Endodermal cell (in vitro differentiated cells): ENCODE data around the gene INPP4A. TPM values are rescaled to one million over a fixed set of nuclear protein-coding genes. Genes with fewer than 3 reads are reported as not detected.

Experiments used
- DNase-seq: peaks from one replicate; pipeline ENCODE4 v3.0.0-alpha.2; 2017
- H3K27ac ChIP-seq: 2 replicates; pipeline ENCODE4 v1.5.1; 2013; ENCODE audit warnings: mild to moderate bottlenecking, low read depth, low read length, moderate library complexity
- H3K27me3 ChIP-seq: 2 replicates; pipeline ENCODE4 v1.6.1; 2013; ENCODE audit warnings: mild to moderate bottlenecking, low read length, moderate library complexity; ENCODE audit not compliant: insufficient read depth, control insufficient read depth, poor library complexity, severe bottlenecking
- H3K36me3 ChIP-seq: 2 replicates; pipeline ENCODE4 v1.7.0; 2013; ENCODE audit warnings: mild to moderate bottlenecking, low read length, moderate library complexity; ENCODE audit not compliant: control insufficient read depth, insufficient read depth
- H3K4me1 ChIP-seq: one replicate; pipeline ENCODE4 v1.7.0; 2013; ENCODE audit warnings: low read length; ENCODE audit not compliant: control insufficient read depth, insufficient read depth
- H3K4me3 ChIP-seq: 2 replicates; pipeline ENCODE4 v1.5.1; 2013; ENCODE audit warnings: mild to moderate bottlenecking, low read length, moderate library complexity
- H3K9ac ChIP-seq: 2 replicates; pipeline ENCODE4 v1.6.1; 2013; ENCODE audit warnings: mild to moderate bottlenecking, low read length, moderate library complexity; ENCODE audit not compliant: poor library complexity, severe bottlenecking; ENCODE audit errors: extremely low read depth
- H3K9me3 ChIP-seq: 2 replicates; pipeline ENCODE4 v1.6.1; 2013; ENCODE audit warnings: mild to moderate bottlenecking, low read length, moderate library complexity; ENCODE audit not compliant: control insufficient read depth
- H3K27ac Mint-ChIP-seq: 2 replicates; pipeline ENCODE4 v1.8.0; 2020; ENCODE audit warnings: mixed read lengths
- H3K27me3 Mint-ChIP-seq: 2 replicates; pipeline ENCODE4 v1.8.0; 2021; ENCODE audit warnings: mild to moderate bottlenecking, mixed read lengths; ENCODE audit not compliant: insufficient read depth
- H3K36me3 Mint-ChIP-seq: 2 replicates; pipeline ENCODE4 v1.8.0; 2020; ENCODE audit warnings: low read depth, mixed read lengths
- H3K4me1 Mint-ChIP-seq: 2 replicates; pipeline ENCODE4 v1.8.0; 2020; ENCODE audit warnings: mixed read lengths
- H3K4me3 Mint-ChIP-seq: 2 replicates; pipeline ENCODE4 v1.8.0; 2020; ENCODE audit warnings: mild to moderate bottlenecking, moderate library complexity, mixed read lengths
- H3K9me3 Mint-ChIP-seq: 2 replicates; pipeline ENCODE4 v1.8.0; 2020; ENCODE audit warnings: mild to moderate bottlenecking, mixed read lengths
- WGBS, 2 experiments: methylation state at CpG; one replicate each; pipeline versions ENCODE4 v1.1.5 to v1.1.7; 2013; ENCODE audit warnings: missing lambda C conversion rate in 2 of 2, mixed read lengths in 1 of 2; ENCODE audit not compliant: insufficient coverage in 1 of 2, insufficient read length in 1 of 2; 5-methylcytosine and 5-hydroxymethylcytosine counted together
- total RNA-seq, 2 donors: library from RNA; stranded (reverse); fragmentation: NEBNext Ultra II Directional in 1 of 2; extraction: Animal tissue kit (Norgen Biotek cat#: 25700) in 1 of 2; gene quantifications; 2 replicates in 1 of 2; 3 replicates in 1 of 2; pipeline ENCODE4 v1.2.1, GENCODE V29; 2021
- TF ChIP-seq, protein P1 (sequence below): fragments of 200-600 bp; sonication (generic); conservative IDR thresholded peaks from 2 replicates; pipeline ENCODE4 v1.5.0; 2021; ENCODE audit warnings: antibody characterized with exemption, mild to moderate bottlenecking

The INPP4A gene
- total RNA-seq, 2 donors from 2014 or later = 84.9 to 94.2 TPM

DNA sequence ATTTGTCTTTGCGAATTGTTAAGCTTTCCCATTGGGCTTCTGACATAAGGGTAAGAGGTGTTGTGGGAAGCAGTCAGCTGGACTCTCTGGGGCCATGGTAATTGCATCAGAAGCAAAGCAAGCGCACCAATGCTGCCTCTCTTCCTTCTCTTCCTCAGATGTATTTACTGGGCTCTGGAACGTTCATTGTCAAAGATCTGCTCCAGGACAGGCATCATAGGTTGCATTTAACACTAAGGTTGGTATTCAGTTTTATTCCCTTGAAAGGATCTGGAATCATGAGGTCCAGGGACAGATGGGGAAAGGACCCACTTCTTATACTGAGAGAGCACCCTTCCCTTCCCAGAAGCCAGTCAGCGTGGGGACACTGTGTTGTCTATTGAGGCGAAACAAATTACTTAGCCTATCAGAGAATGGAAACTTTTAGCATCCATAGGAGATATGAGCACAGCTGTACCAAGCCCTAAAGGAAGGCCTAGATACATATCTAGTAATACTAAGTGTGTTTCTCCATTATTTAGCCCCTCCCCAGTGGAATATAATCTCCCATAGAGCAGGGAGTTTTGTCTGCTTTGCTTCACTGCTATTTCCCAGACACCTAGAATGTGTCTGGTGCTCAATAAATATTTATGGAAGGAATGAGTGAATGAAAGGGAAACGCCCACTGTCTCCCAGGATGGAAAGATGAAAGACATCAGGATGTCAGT is 91.5 kb downstream of the INPP4A start:
- H3K27me3 Mint-ChIP-seq = no peaks in the 10 kb centered on the region

DNA sequence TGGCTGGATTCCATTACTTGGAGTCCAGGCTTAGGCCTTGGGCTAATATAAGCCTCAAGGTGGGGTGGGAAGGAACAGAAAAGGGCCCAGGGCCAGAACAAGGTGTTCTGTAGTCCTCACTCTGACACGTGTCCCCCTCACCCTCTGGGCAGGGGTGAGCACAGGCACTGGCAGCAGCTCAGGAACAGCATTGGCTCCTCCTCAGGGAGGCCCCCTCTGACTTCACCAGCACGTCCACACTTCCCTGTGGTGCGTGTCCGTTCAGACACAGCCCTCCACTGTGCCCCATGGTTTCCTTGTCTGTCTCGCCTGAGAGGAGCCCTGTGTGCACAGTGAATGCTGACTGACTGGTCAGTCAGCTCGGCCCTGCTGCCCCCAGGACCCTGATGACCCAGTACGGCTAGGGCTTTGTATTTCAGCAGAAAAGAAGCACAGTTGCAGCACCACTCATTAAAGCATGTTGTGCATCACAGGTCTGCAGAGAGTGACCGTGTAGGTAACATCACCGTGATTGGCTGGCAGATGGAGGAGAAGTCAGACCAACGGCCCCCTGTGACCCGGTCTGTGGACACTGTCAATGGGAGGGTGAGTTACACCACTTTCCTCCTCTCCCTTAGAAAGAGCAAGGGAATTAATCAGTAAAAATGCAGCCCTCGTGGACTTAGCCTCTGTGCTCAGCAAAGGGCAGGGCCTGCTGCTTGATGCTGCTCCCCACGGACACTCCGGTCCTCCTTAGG is 92.9 kb downstream of the INPP4A start:
- Mint-ChIP-seq H3K4me3 (no peak overlapping the region), H3K9me3 (no peaks in the 10 kb centered on the region), H3K36me3 (peaks cover 80% of the 10 kb centered on the region), H3K27me3 (no peaks in the 10 kb centered on the region), H3K4me1 (no peaks in the 10 kb centered on the region), H3K27ac (no peak overlapping the region)
- H3K27me3 ChIP-seq = no peaks in the 10 kb centered on the region
- no peaks in the 10 kb centered on the region for H3K4me1 ChIP-seq
- no peak overlapping the region for H3K9ac ChIP-seq
- H3K36me3 ChIP-seq = peaks cover 99% of the 10 kb centered on the region
- H3K27ac ChIP-seq = peak overlapping the region; percentile 32
- WGBS, 2 experiments = 86 to 93% methylated on average over 9 to 14 of the region's 14 CpGs
- DNase-seq = no peak
- no peak overlapping the region for H3K4me3 ChIP-seq
- TF ChIP-seq, protein P1, sequence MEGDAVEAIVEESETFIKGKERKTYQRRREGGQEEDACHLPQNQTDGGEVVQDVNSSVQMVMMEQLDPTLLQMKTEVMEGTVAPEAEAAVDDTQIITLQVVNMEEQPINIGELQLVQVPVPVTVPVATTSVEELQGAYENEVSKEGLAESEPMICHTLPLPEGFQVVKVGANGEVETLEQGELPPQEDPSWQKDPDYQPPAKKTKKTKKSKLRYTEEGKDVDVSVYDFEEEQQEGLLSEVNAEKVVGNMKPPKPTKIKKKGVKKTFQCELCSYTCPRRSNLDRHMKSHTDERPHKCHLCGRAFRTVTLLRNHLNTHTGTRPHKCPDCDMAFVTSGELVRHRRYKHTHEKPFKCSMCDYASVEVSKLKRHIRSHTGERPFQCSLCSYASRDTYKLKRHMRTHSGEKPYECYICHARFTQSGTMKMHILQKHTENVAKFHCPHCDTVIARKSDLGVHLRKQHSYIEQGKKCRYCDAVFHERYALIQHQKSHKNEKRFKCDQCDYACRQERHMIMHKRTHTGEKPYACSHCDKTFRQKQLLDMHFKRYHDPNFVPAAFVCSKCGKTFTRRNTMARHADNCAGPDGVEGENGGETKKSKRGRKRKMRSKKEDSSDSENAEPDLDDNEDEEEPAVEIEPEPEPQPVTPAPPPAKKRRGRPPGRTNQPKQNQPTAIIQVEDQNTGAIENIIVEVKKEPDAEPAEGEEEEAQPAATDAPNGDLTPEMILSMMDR = no peak
- no peaks in the 10 kb centered on the region for H3K9me3 ChIP-seq

More for the DNA sequence above, 91.5 kb downstream of the INPP4A start:
- Mint-ChIP-seq H3K27ac (no peak overlapping the region), H3K36me3 (peaks cover 70% of the 10 kb centered on the region), H3K4me1 (no peaks in the 10 kb centered on the region), H3K9me3 (no peaks in the 10 kb centered on the region), H3K4me3 (no peak overlapping the region)
- Histone ChIP-seq H3K9me3 (no peaks in the 10 kb centered on the region), H3K4me1 (no peaks in the 10 kb centered on the region), H3K9ac (no peak overlapping the region), H3K27me3 (no peaks in the 10 kb centered on the region), H3K36me3 (peaks cover 94% of the 10 kb centered on the region), H3K27ac (peak overlapping the region; percentile 14), H3K4me3 (no peak overlapping the region)
- WGBS, 2 experiments = 95 to 100% methylated on average over 3 to 6 of the region's 6 CpGs
- TF ChIP-seq, protein P1 = no peak
- no peak for DNase-seq

DNA sequence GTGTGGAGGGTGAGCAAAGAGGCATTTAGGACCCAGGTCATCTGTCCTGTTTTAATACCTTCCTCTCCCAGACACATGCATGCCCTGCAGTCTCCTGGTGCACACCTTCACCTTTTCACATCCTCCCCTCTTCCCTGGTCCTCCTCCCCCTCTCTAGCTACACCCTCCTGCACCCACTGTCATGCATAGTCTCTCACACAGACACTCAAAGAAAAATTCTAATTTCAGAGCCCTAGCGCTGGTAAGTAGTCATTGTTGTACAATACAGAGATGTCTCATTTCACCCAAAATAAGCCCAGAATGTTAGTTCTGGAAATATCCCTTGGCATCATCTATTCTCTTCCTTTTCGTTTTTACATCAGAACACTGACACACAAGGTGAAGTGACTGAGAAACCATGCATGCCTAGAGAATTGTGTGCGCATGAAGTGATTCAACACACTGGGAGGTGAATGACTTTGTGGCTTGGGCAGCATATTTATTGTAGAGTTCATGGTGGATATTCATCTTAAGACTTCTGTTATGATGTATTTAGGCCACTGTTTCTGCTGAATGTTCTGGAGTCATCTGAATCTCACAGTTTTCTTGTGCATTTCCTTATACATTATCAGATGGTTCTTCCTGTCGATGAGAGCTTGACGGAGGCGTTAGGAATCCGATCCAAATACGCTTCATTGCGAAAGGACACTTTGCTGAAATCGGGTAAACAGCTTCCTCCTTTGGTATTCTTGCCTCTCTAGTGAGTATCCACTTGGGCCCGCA is 93.8 kb downstream of the INPP4A start:
- Histone ChIP-seq H3K9ac (no peak overlapping the region), H3K27me3 (no peaks in the 10 kb centered on the region), H3K27ac (no peak overlapping the region), H3K36me3 (peaks cover 97% of the 10 kb centered on the region), H3K9me3 (no peaks in the 10 kb centered on the region), H3K4me1 (no peaks in the 10 kb centered on the region), H3K4me3 (no peak overlapping the region)
- DNase-seq = no peak
- Mint-ChIP-seq H3K4me1 (no peaks in the 10 kb centered on the region), H3K27ac (no peak overlapping the region), H3K36me3 (peaks cover 83% of the 10 kb centered on the region), H3K9me3 (no peaks in the 10 kb centered on the region), H3K4me3 (no peak overlapping the region), H3K27me3 (no peaks in the 10 kb centered on the region)
- WGBS, 2 experiments = 94 to 97% methylated on average over 10 to 11 of the region's 11 CpGs
- TF ChIP-seq, protein P1 = no peak
